ENCODE data around the gene DIPK1C. TPM values are rescaled to one million over a fixed set of nuclear protein-coding genes. Genes with fewer than 3 reads are reported as not detected.

The DIPK1C gene
- polyA plus RNA-seq, 1 donor (not counting 4 experiments of a cell fraction or from before 2014, with no cell fraction given): not detected

GRCh38 chr18:74389171-74389927 is 67.8 kb downstream of the DIPK1C start:
- FAIRE-seq: no peak
- Histone ChIP-seq H3K9ac (ENCODE audit: control insufficient read depth, extremely low read depth, insufficient read depth, low read length) (no peak overlapping the region), H2AFZ (ENCODE audit: control insufficient read depth, low read length) (no peak overlapping the region), H3K9me1 (ENCODE audit: control insufficient read depth, extremely low read depth, insufficient read depth, low read length) (no peaks in the 10 kb centered on the region), H3K27ac (ENCODE audit: control insufficient read depth, insufficient read depth, low read length) (no peak overlapping the region), H3K4me3 (ENCODE audit: control insufficient read depth in 2 of 3, extremely low read depth in 1 of 3, insufficient read depth in 2 of 3, low read depth in 1 of 3, low read length in 3 of 3) (no peak overlapping the region), H3K79me2 (ENCODE audit: control insufficient read depth, insufficient read depth, low read length) (no peaks in the 10 kb centered on the region), H3K27me3 (ENCODE audit: control insufficient read depth, extremely low read depth, insufficient read depth, low read length) (no peaks in the 10 kb centered on the region), H3K9me3 (ENCODE audit: control insufficient read depth, low read depth, low read length) (no peaks in the 10 kb centered on the region), H3K4me1 (ENCODE audit: control insufficient read depth, extremely low read depth, insufficient read depth, low read length) (no peaks in the 10 kb centered on the region), H3K4me2 (ENCODE audit: control insufficient read depth, extremely low read depth, insufficient read depth, low read depth, low read length) (no peak overlapping the region), H3K36me3 (ENCODE audit: control insufficient read depth in 2 of 2, extremely low read depth in 1 of 2, insufficient read depth in 2 of 2, low read length in 2 of 2) (no peaks in the 10 kb centered on the region), H4K20me1 (ENCODE audit: control insufficient read depth, extremely low read depth, insufficient read depth, low read length) (no peaks in the 10 kb centered on the region)
- no peak for DNase-seq (ENCODE audit: low read depth, low spot score)
- dilution Hi-C loops (cut with MboI; ENCODE audit: extremely low pct_ligation_motif_present, low sequenced_read_pairs): no loop called here
- TF ChIP-seq EZH2 (IDR thresholded peaks at IDR 0.05; ENCODE audit: low read length) (no peak), CTCF (optimal IDR thresholded peaks at IDR 0.05 in 1 of 3, IDR thresholded peaks at IDR 0.05 in 1 of 3, conservative IDR thresholded peaks at IDR 0.05 in 1 of 3; ENCODE audit: extremely low read depth in 1 of 3, insufficient read depth in 2 of 3, low read length in 3 of 3) (no peak)

DNA sequence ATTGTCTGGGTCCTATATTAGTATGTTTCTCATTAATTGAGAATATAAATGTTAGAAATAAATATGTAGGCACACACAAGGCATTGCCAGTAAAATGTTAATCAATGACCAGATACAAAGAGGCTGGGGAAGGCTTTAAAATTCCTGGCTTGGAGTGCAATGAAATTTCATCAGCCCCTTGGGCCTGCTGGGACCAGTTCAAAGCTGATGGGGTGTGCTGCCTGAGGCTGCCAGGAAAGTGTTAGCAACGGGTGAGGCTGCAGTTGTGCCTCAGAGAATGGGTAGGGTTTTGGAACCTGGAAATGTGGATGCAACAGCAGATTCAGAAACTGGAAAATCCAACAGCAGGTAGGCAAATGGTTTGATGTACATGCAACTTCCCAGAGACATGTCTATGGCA is 68.9 kb downstream of the DIPK1C start:
- no peak overlapping the region for H3K4me2 ChIP-seq (ENCODE audit: control insufficient read depth, extremely low read depth, insufficient read depth, low read depth, low read length)
- H3K36me3 ChIP-seq (ENCODE audit: control insufficient read depth in 2 of 2, extremely low read depth in 1 of 2, insufficient read depth in 2 of 2, low read length in 2 of 2): no peaks in the 10 kb centered on the region
- no peaks in the 10 kb centered on the region for H3K27me3 ChIP-seq (ENCODE audit: control insufficient read depth, extremely low read depth, insufficient read depth, low read length)
- DNase-seq (ENCODE audit: low read depth, low spot score): no peak
- no peak overlapping the region for H3K9ac ChIP-seq (ENCODE audit: control insufficient read depth, extremely low read depth, insufficient read depth, low read length)
- no peak overlapping the region for H3K27ac ChIP-seq (ENCODE audit: control insufficient read depth, insufficient read depth, low read length)
- H3K4me1 ChIP-seq (ENCODE audit: control insufficient read depth, extremely low read depth, insufficient read depth, low read length): no peaks in the 10 kb centered on the region
- no peak overlapping the region for H3K4me3 ChIP-seq (ENCODE audit: control insufficient read depth in 2 of 3, extremely low read depth in 1 of 3, insufficient read depth in 2 of 3, low read depth in 1 of 3, low read length in 3 of 3)
- H4K20me1 ChIP-seq (ENCODE audit: control insufficient read depth, extremely low read depth, insufficient read depth, low read length): no peaks in the 10 kb centered on the region
- H3K9me3 ChIP-seq (ENCODE audit: control insufficient read depth, low read depth, low read length): no peaks in the 10 kb centered on the region
- no peak for FAIRE-seq
- no peak overlapping the region for H2AFZ ChIP-seq (ENCODE audit: control insufficient read depth, low read length)
- dilution Hi-C loops (cut with MboI; ENCODE audit: extremely low pct_ligation_motif_present, low sequenced_read_pairs): no loop called here
- no peaks in the 10 kb centered on the region for H3K79me2 ChIP-seq (ENCODE audit: control insufficient read depth, insufficient read depth, low read length)
- TF ChIP-seq CTCF (optimal IDR thresholded peaks at IDR 0.05 in 1 of 3, IDR thresholded peaks at IDR 0.05 in 1 of 3, conservative IDR thresholded peaks at IDR 0.05 in 1 of 3; ENCODE audit: extremely low read depth in 1 of 3, insufficient read depth in 2 of 3, low read length in 3 of 3): no peak
- TF ChIP-seq EZH2 (IDR thresholded peaks at IDR 0.05; ENCODE audit: low read length): no peak
- H3K9me1 ChIP-seq (ENCODE audit: control insufficient read depth, extremely low read depth, insufficient read depth, low read length): no peaks in the 10 kb centered on the region

All from keratinocyte (primary cell).